GM18858 (cell line): ENCODE measurements around the gene C1QC.

Source experiments
- ATAC-seq: cut with Tn5 transposase; IDR thresholded peaks from one replicate; pipeline ENCODE4 v1.9.1; 2021; ENCODE audit not compliant: unreplicated experiment

C1QC gene

DNA sequence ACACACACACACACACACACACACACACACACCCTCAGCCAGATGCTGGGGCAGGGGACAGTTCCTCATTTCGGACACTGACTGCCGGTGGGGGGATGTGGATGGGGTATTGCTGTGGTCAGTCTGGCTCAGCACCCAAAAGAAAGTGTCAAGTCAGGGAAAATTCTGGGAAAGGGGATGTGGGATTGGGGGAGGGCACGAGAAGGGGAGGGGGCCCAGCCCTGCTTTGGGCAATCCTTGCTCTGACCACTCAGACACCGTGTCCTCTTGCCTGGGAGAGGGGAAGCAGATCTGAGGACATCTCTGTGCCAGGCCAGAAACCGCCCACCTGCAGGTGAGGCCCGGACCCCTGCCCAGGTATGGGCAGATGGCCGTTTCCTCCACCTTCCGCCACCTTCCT is at the start of gene C1QC:
TSS of gene C1QC (plus strand) at position 253 of the 400 bp plus-strand sequence. CDS start 391 bp downstream, outside the sequence.
- no peak for ATAC-seq

DNA sequence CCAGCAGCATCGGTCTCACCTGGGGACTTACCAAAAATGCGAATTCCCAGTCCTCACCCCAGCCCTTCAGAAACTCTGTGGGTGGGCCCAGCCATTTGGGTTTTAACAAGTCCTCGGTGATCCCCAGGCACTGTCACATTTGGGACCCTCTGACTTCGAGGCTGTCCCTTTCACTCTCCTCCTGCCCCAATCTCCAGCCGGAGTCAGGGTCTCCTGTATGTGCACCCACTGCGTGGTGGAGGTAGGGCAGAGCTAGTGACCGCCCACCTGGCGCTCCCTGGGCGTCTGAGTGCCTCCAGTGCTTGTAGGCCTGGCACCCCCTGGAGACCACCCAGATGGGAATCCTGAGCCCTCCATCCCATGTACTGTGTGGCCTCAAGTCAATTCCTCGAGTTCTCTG is 49.0 kb upstream of the C1QC start:
- ATAC-seq: no peak

DNA sequence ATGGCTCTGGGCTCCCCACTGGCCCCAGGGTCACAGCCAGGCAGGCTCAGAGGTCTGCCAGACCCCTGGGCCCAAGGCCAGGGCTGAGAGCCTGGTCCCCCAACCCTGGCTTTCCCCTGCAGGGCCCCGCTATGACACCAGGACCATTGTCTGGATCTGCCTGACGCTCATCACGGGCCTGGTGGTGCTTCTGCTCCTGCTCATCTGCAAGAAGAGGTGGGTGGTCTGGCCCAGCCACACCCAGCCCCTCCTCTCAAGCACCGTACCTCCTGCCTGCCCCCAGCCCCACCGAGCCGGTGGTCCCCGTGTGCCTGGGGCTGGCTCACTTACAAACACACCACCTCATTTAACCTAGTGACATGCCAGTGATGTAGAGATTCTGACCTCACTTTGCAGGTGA is 48.3 kb upstream of the C1QC start:
- ATAC-seq: no peak

DNA sequence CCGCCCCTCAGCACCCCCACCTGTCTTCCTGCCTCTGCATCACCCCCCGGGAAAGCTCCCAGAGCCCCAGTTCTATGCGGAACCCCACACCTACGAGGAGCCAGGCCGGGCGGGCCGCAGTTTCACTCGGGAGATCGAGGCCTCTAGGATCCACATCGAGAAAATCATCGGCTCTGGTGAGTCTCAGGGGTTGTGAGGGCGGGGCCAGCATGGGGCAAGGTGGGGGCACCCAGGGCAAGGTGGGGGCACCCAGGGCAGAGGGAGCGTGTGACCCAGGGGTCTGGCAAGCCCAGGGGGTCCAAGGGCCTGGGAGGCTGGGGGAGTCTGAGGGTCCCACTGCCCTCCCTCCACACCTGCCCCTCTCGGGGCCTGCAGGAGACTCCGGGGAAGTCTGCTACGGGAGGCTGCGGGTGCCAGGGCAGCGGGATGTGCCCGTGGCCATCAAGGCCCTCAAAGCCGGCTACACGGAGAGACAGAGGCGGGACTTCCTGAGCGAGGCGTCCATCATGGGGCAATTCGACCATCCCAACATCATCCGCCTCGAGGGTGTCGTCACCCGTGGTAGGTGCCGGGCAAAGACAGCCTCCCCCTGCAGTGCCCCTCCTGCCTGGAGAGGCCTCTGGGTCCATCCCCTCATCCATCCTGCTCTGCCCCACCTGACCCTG is 46.0 kb upstream of the C1QC start:
- ATAC-seq: no peak

DNA sequence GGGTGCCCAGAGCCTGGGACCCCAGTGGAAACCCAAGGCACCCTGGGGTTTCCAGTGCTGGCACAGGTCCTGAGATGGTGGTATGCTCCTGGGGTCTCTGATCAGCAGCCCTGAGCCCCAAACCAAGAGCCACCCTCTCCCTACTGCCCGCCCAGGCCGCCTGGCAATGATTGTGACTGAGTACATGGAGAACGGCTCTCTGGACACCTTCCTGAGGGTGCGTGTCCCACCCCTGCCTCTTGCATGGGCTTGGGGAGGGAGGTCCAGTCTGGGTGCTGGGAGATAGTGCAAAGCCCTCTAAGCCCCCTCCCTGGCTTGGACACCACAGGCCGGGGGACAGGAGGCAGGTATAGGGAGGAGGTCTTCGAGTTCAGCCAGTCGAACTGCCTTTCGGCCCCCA is 45.4 kb upstream of the C1QC start:
- ATAC-seq: no peak

DNA sequence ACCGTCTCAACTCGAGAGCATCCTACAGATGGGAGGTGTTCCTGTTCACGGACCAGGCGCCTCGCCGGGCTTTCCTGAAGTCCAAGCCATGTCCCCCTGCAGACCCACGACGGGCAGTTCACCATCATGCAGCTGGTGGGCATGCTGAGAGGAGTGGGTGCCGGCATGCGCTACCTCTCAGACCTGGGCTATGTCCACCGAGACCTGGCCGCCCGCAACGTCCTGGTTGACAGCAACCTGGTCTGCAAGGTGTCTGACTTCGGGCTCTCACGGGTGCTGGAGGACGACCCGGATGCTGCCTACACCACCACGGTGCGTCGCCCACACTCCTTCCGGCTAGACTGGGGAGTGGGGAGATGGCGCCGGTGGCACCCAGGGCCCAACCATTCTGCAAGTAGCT is 44.7 kb upstream of the C1QC start:
- ATAC-seq: no peak

DNA sequence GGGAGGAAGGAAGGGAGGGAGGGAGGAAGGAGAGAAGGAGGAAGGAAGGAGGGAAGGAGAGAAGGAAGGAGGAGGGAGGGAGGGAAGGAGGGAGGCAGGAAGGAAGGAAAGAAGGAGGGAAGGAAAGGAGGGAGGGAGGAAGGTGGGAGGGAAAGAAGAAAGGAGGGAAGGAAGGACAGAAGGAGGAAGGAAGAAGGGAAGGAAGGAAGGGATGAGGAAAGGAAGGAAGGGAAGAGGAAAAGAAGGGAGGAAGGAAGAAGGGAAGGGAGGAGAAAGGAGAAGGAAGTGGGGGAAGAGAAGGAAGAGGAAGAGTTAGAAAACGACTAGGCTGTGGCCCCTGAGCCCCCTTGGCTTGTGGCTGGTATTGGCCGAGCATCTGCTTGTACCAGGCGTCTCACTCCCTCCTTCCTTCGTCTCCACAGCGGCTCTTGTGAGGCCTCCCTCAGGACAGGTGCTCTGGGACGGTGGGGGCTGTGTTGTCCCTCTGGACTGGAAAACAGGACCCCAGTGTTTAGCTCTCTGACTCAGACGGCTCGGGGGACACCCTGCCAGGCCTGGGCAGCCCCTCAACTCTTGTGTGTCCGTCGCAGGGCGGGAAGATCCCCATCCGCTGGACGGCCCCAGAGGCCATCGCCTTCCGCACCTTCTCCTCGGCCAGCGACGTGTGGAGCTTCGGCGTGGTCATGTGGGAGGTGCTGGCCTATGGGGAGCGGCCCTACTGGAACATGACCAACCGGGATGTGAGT is 43.2 kb upstream of the C1QC start:
- no peak for ATAC-seq

DNA sequence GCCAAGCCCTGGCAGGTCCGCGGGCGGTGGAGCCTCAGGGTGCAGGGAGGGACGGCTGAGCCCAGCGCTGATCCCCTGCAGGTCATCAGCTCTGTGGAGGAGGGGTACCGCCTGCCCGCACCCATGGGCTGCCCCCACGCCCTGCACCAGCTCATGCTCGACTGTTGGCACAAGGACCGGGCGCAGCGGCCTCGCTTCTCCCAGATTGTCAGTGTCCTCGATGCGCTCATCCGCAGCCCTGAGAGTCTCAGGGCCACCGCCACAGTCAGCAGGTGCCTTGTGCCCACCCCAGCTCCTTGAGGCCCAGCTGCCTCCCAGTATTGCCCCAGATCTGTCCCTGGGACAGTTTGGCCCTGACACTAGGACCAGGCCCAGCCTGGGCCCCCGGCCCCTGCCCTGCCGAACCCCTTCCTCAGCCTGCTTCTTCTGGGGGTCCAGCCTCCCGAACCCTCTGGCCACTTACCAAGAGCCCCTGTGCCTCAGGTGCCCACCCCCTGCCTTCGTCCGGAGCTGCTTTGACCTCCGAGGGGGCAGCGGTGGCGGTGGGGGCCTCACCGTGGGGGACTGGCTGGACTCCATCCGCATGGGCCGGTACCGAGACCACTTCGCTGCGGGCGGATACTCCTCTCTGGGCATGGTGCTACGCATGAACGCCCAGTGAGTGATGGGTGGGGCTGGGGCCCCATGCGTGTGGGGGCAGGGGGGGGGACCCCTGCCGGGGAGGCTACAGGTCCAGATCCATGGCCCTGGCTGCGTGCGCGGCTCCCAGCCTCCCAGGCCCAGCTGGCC is 42.4 kb upstream of the C1QC start:
- ATAC-seq: no peak

DNA sequence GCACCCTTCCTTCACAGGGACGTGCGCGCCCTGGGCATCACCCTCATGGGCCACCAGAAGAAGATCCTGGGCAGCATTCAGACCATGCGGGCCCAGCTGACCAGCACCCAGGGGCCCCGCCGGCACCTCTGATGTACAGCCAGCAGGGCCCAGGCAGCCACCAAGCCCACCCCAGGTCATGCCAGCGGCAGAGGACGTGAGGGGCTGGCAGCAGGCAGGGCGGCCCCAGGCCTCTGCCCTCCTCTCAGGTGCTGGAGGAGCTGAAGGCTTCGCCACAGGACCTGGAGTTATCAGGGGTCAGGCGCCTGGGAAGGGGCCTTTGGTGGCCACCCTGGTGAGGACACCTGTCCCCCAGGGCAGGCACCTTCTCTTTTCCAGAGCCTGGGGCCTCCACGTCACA is 41.8 kb upstream of the C1QC start:
- ATAC-seq: no peak

DNA sequence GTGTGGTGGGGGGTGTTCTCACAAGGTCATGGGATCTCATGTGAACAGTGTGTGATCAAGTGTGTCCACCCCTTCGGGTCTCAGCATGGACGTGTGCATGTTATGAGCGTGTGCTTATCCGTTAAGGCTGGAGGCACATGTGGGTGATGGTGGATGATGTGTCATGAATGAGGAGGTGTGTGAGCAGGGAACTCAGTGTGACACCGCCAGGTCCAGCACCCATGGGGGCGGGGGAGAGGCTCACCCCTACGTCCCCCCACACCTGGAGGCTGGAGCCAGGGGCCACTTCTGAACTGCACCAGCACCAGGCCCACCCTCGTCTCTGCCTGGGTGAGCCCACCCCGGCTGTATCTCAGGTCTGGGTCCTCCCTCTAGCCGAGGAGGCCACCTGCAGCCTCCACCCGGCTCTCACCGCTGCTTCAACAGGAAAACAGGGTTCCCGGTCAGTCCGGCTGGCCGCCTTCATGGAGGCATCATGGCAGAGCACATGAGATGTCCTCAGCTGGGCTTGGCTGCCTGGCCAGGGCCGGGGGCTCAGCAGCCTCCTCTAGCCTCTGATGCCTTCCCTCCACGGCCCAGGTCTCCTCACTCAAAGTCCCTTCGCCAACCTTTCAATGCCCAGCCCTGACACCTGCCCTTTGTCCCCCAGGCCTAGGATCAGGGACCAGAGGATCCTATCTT is 41.2 kb upstream of the C1QC start:
- no peak for ATAC-seq

DNA sequence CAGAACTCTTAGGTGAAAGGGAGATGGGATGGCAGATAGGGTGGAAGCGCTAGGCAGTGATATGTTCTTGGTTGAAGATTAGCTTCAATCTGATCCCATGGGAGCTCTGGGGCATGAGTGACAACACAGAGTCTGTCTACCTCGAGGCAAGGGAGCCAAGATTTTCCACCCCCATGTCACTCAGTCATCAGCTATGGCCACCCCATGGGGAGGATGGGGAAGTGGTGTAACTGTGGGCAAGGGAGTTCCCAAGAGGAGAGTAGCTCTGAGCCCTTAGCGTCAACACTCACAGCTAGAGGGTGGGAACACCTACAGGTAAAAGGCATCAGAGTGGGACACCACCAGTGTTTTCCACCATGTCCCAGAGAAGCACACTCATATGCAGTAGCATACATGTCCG is 37.3 kb upstream of the C1QC start:
- ATAC-seq: no peak

DNA sequence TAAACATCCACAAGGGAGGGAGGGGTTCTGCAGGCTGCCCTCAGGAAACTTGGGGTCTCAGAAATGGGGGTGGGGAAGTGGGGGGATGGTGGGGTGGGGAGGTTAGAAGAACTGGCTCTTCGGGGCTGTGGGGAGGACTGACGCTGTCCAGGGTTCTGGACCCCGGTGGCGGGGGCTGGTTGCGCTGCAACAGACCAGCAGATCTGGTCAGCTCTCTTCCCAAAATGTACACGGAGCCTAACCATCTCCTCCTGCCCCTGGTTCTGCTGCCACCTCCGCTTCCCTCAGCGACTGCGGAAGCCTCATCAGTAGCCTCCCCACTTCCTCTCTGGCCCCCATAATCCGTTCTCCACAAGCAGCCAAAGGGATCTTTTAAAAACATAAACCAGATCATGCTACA is 36.3 kb upstream of the C1QC start:
- ATAC-seq: no peak

DNA sequence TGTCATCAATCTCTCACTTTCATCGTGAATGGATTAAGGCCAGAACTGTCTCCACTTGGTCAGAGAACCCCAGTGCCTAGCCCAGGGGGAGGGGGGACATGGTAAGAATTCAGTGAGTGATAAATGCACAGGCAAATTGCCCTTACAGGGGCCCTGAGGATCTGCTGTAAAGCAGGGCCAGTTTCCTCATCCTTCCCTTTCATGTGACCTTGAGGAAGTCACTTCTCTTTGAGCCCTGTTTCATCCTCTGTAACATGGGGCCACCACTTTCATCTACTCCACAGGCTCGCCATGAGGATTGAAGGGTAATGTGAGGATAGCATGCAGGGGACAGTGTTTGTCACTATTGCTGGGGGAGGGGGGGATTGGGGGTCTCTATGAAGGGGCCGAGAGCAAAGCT is 35.1 kb upstream of the C1QC start:
- no peak for ATAC-seq

DNA sequence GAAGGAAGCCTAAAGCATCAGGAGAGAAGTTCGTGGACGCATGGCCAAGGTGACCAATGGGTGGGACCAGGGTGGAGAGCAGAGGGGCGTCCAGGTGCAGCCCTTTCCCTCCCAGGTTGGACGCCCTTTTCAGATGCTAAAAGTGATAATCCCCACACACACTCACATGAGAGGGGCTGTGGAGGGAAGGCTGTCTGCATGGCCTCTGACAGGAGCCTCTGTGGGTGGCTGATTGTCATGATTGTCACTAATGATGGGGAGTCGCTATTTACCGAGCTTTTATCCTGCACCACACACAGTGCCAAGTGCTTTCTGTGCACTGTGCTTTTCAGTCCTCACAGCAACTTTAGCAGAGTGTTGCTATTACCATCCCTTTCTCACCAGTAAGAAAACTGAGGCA is 34.1 kb upstream of the C1QC start:
- no peak for ATAC-seq

DNA sequence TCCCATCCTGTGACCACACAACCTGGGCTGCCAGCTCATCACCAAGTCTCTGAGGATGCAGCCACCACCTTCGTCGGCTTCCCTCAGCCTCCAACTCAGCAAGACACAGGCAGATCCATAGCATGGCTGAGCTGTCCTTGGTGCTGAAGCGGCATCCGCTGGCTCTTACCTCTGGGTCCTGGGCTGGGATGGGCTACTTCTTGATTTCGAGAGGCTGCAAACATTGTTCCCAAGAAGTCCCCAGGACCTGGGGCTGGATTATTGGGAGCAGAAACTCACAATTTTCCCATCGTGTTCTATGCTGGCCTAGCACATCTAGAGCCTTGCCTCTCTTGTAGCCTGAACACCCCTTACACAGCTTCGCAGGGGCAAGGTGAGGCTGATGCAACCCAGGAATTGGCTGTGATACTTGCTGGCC is 31.9 kb upstream of the C1QC start:
- ATAC-seq: no peak

DNA sequence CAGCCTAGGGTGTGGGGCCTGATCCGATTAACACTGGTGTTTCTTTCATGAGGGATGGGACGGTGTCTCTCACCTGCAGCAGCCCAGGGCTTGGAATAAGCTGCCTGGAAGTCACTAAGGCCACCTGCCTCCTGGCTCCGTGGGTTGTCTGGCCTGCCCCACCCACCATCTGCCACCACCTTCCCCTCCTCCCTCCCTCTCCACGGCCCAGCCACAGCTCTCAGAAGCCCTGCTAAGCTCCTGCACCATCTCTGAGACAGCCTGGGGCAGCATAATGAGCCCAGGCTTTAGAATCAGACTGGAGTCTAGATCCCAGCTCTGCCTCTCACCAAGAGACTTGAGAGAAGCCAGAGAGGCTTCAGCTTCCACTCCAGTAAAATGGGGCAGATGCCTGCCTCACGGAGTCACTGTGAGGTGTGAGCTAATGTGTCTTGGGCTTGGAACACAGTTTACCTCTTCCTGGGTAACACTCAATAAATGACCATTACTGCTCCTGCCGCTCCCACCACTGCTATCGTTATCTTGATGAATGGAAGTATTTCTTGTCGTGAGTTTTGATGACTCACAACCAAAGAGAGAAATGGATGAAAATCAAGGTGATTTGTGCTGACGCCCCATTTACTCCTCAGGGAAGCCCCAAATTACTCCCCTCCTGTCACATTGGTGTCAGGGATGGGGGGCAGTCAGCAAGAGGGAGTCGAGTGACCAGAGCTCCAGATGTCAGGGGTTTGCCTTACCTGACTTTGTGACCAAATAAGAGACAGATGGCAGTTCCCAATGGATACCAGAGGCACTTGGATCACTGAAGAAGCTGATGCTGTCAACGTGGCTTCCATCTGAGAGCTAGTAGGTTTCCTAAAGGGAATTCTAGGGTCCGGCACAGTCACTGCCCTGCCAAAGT is 30.5 kb upstream of the C1QC start:
- no peak for ATAC-seq

DNA sequence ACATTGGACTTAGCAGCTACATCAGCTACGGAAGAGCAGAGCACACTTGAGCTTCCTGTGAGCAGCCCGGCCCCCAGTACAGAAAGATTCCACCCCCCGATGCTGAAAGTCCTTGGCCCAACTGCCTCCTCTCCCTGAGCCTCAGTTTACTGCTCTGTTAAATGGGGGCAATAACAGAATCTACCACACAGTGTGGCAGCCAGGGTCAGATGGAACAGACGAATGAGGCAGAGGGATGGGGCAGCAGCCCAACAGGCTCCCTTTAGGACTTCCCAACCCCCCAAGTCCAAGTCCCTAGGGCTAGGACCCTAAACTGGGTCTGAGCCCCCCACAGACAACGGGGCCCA is 29.9 kb upstream of the C1QC start:
- ATAC-seq: no peak

DNA sequence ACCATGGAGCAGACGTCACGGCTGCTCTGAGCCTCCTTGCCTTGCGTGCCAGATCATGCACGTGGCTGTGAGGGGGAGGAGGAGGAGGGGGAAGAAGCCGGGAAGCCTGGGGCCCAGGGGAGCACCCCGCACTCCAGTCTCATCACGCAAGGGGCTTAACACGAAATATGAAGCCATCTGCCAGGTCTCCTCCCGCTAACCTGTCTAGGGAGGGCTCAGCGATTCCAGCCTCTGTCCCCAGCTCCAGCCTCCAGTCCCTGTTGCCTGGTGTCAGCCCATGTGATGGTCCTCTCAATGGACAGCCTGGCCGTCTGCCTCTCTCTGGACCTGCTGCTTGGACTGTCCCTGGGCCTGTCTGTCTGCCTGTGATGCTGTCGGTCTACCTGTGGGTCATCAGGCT is 29.5 kb upstream of the C1QC start:
- no peak for ATAC-seq

DNA sequence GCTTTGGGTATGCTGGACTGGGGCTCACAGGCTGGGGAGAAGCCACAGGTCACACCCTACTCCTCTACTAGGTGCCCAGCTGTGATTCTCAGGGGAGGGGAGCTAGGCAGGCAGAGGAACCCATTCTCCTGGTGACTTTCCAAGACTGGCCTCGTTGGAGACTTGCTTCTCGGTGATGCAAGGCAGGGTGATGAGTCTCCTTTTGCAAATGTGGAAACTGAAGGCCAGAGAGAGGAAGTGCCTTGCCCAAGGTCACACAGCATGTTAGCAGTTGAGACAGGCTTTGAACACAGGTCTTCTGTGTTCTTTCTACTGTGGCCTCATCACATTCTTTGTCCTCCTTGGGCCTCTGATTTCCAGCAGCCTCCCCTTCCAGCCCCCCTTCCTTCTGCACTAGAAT is 27.5 kb upstream of the C1QC start:
- ATAC-seq: no peak

DNA sequence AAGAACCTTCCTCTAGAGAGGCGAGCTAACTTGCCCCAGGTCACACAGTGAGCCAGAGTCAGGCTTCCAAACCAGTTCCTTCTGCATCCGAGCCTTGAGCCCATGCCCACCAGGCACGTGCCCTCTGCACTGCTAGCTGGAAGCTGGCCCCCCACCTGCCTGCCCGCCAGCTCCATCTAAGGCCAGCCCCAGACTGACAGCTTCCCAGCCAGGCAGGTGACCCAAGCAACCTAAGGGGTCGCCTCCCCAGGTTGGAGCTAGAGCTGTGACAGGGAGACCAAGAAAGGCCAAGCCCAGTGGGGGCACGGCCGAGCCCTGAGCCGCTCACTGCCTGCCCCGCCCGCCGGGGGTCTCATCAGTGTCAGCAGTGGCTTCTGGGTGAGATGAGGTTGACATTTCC is 26.9 kb upstream of the C1QC start:
- no peak for ATAC-seq

DNA sequence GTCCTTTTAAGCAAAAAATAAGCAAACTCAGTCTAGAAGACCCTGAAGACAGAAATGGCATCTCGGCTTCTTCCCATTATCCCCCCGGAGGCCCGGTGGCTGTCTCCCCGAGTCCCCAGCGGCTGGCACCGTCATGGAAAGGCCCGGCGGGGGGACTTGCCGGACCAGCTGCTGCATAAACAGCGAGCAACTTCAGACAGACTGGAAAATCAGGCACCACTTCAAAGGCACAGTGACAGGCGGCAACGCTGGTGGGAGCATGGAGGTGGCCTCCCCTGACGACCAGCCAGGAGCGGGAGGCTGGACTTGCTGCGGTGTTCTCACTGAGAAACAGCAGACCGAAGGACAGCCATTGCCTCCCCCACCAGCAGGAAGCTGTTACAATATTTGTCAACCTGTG is 25.4 kb upstream of the C1QC start:
- no peak for ATAC-seq
